ENCODE results near the gene BTBD1.
A peak's percentile ranks its signal among the peaks of the same experiment; 100 is the strongest.
"Not testable (repeated sequence)": the region's sequence is repeated elsewhere in the genome, so short reads cannot be mapped to it uniquely, and the experiment has no call there.

BTBD1 gene

GRCh38 chr15:83057696-83058376 lies 9.2 kb downstream of the BTBD1 start:
- DNase-seq (ENCODE audit: low read depth): no peak

- no peak for DNase-seq (ENCODE audit: low read depth)
Measured at GRCh38 chr15:83057002-83057401, 10.1 kb downstream of the BTBD1 start.

- DNase-seq (ENCODE audit: low read depth): peak; percentile 30
Measured at GRCh38 chr15:83053151-83053550, 13.9 kb downstream of the BTBD1 start.

- no peak for DNase-seq (ENCODE audit: low read depth)
Measured at GRCh38 chr15:83046558-83047127, 20.4 kb downstream of the BTBD1 start.

GRCh38 chr15:83044156-83044555 lies 22.9 kb downstream of the BTBD1 start:
- no peak for DNase-seq (ENCODE audit: low read depth)

GRCh38 chr15:83039206-83039605 lies 27.8 kb downstream of the BTBD1 start:
- DNase-seq (ENCODE audit: low read depth): no peak

GRCh38 chr15:83036253-83036652 lies 30.8 kb downstream of the BTBD1 start:
- no peak for DNase-seq (ENCODE audit: low read depth)

- not testable (repeated sequence) for DNase-seq (ENCODE audit: low read depth)
Measured at GRCh38 chr15:83031234-83031633, 35.8 kb downstream of the BTBD1 start.

GRCh38 chr15:83030021-83030420 lies 37.0 kb downstream of the BTBD1 start:
- DNase-seq (ENCODE audit: low read depth): peak; percentile 38

GRCh38 chr15:83018436-83018835 lies 48.6 kb downstream of the BTBD1 start:
- no peak for DNase-seq (ENCODE audit: low read depth)

- DNase-seq (ENCODE audit: low read depth): no peak
Measured at GRCh38 chr15:83016906-83017305, 50.1 kb downstream of the BTBD1 start.

- no peak for DNase-seq (ENCODE audit: low read depth)
Measured at GRCh38 chr15:83015361-83015760, 51.7 kb downstream of the BTBD1 start.

- no peak for DNase-seq (ENCODE audit: low read depth)
Measured at GRCh38 chr15:83014205-83014653, 52.8 kb downstream of the BTBD1 start.

- DNase-seq (ENCODE audit: low read depth): no peak
Measured at GRCh38 chr15:83012636-83013035, 54.4 kb downstream of the BTBD1 start.

GRCh38 chr15:83012076-83012426 lies 55.0 kb downstream of the BTBD1 start:
- DNase-seq (ENCODE audit: low read depth): no peak

- peak; percentile 66 for DNase-seq (ENCODE audit: low read depth)
Measured at GRCh38 chr15:83011271-83012075, 55.6 kb downstream of the BTBD1 start, which contains the start of gene C15orf40. Gene C15orf40, minus strand, starts transcription at chr15:83011639. Its CDS starts 32 bp downstream, at chr15:83011607.

- peak; percentile 74 for DNase-seq (ENCODE audit: low read depth)
Measured at GRCh38 chr15:83010709-83011270, 56.3 kb downstream of the BTBD1 start.

- DNase-seq (ENCODE audit: low read depth): not testable (repeated sequence)
Measured at GRCh38 chr15:83000672-83001031, 66.4 kb downstream of the BTBD1 start.

GRCh38 chr15:82999905-83000671 lies 67.0 kb downstream of the BTBD1 start:
- peak; percentile 26 for DNase-seq (ENCODE audit: low read depth)

GRCh38 chr15:82999426-82999825 lies 67.6 kb downstream of the BTBD1 start:
- no peak for DNase-seq (ENCODE audit: low read depth)

- DNase-seq (ENCODE audit: low read depth): no peak
Measured at GRCh38 chr15:82995938-82996337, 71.1 kb downstream of the BTBD1 start.

GRCh38 chr15:82995076-82995475 lies 72.0 kb downstream of the BTBD1 start:
- DNase-seq (ENCODE audit: low read depth): no peak

Measured in HS-27A (cell line).